HG03159 (cell line): ENCODE measurements around the gene TMEM219.
"Not testable (repeated sequence)": the region's sequence is repeated elsewhere in the genome, so short reads cannot be mapped to it uniquely, and the experiment has no call there.

Experiments used
- ATAC-seq: cut with Tn5 transposase; IDR thresholded peaks from one replicate; pipeline ENCODE4 v1.9.1; 2021; ENCODE audit warnings: mild to moderate bottlenecking, moderate library complexity; ENCODE audit not compliant: unreplicated experiment

Gene TMEM219

DNA sequence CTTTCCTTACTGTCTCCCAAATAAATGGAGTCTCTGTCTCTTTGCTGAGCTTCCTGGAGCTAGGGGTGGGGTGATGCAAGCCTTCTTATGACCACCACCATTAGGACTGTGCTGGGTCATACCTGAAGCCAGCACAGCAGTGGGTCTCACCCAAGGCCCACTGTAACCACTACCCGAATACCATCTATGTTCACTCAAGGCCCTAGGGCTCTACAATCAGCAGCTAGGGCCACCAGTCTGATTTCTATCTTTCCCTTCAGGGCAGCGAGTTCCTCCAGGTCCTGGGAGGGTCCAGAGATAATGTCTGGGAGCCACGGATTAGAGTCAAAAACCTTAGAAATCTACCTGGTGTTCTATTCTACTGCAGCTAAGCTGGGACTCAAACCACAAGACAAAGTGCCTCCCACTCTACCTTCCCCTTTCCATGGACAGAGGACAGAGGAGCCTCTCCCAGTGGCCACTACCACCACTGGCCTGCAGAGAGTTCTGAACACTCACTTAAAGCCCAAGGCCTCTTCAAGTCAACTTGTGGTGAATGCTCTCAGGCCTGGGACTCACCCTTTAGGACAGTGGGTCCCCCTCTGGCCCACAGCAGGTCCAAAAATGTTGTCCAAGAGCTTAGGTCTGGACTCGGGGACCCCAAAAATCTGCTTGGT, 10.9 kb upstream of the TMEM219 start:
- ATAC-seq = no peak

DNA sequence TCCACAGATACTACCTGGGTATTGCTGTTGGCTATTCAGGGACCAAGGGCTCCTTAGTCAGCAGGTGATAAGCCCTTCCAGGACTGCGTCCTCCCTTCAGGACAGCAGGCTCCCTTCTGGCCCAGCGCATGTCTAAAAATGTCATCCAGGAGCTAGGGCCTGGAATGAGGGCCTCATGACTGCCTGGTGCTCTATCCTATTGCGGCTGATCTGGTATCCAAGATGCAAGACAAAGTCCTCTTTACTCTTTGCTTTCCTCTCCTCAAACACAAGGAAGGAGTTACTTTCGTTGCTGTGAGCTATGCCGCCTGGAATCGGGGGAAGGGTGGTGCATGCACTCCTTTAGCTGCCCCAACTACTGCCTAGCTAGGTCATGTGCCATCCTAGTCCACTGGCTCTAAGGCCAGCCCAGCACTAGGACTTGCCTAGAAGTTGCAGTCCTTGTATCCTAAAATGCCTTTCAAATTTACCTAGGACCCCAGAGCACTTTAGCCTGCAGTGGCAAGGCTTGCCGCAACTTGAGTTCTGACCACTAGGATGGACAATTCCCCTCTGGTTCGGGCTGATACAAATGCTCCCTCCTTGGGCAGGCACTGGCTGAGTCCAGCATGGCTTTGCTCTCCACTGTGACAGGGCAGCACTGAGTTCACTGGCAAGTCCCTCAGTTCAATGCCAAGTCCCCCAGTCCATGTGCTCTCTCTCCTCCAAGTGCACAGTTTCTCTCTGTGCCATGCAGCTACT, 10.1 kb upstream of the TMEM219 start:
- ATAC-seq = no peak

DNA sequence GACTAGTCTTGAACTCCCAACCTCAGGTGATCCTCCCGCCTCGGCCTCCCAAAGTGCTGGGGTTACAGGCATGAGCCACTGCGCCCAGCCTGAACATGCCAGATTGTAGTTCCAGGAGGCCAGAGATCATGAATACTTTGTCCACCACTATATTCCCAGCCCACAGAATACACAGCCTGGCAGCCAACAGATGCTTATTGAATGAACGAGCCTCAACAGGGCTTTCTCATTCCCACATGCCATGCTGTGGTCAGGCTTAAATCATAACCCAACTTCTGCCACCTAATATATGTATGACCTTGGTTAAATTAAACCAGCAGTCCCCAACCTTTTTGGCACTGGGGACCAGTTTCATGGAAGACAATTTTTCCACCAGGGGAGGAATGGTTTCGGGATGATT, 3.1 kb upstream of the TMEM219 start:
- no peak for ATAC-seq

DNA sequence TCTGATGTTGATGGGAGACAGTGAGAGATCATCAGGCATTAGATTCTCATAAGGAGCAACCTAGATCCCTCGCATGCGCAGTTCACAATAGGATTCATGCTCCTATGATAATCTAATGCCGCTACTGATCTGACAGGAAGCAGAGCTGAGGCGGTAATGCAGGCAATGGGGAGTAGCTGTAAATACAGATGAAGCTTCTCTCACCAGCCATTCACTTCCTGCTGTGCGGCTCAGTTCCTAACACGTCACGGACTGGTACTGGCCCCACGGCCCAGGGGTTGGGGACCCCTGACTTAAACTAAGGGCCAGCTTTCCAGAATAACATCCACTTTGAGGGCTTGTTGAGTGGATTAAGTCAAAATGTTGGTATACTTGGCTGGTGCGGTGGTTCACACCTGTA, 2.6 kb upstream of the TMEM219 start:
- no peak for ATAC-seq

DNA sequence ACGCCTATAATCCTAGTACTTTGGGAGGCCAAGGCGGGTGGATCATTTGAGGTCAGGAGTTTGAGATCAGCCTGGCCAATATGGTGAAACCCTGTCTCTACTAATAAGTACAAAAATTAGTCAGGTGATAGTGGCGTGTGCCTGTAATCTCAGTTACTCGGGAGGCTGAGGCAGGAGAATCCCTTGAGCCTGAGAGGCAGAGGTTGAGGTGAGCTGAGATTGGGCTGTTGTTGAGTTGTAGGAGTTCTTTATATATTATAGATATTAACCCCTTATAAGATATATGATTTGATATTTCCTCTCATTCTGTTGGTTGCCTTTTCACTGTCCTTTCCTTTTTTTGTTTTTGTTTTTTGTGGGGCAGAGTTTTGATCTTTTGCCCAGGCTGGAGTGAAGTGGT, 2.1 kb upstream of the TMEM219 start:
- ATAC-seq = not testable (repeated sequence)

DNA sequence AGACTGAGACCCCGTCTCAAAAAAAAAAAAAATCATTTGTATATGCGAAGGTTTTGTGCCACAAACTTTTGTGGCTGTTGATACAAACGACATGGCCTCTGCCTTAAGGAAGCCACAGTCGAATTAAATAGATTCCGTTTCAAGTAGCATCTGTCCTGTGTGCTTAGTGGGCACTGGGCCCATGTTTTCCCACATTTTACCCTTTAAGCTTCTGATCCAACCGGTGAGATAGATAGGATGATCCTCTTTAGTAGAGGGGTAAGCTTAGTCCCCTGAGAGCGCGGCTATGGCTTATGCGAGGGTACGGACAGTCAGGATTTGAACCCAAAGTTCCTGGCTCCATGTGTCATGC, 776 bp upstream of the TMEM219 start:
- no peak for ATAC-seq

DNA sequence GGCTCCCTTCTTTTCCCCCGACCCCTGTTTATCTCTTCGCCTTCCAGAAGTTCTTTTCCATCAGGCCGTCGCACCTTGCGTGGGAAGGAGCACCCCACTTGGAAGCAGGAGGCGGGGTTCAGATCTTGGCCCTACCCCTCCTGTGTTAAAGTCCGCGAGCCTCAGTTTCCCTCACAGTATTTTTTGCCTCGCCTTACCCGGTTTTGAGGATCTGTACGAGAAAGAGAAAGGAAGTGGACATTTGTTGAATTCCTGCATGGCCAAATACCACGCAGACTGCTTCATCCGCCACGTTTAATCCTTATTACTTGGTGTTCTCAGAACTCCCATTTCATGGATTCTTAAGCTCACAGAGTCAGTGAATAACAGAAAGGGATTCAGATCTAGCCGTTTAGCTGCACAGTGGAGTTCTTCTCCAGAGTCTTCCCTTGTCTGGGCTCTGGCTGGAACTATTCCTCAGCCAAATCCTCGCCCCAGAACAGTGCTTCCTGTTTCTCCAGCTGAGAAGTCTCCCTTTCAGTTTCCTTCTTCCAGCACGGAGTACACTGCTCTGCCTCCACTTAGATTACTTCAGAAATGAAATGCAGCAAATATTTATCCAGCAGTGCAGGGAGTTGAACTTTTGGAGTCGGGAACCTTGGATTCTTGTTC, 590 bp downstream of the TMEM219 start:
- ATAC-seq = no peak

DNA sequence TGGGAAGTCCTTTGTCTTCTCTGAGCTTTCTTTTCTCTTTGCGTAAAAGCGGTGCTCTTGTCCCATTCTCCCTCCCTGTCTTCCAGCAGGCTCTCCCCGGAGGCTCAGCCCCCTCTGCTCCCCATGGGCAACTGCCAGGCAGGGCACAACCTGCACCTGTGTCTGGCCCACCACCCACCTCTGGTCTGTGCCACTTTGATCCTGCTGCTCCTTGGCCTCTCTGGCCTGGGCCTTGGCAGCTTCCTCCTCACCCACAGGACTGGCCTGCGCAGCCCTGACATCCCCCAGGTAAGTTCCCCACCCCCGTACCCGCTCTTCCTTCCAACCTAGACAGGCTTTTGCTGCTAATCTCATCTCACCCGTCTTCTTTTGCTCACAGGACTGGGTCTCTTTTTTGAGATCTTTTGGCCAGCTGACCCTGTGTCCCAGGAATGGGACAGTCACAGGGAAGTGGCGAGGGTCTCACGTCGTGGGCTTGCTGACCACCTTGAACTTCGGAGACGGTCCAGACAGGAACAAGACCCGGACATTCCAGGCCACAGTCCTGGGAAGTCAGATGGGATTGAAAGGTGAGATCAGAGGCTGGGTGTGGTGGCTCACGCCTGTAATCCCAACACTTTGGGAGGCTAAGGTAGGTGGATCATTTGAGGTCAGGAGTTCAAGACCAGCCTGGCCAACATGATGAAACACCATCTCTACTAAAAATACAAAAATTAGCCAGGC, 1.3 kb downstream of the TMEM219 start:
- ATAC-seq = no peak

DNA sequence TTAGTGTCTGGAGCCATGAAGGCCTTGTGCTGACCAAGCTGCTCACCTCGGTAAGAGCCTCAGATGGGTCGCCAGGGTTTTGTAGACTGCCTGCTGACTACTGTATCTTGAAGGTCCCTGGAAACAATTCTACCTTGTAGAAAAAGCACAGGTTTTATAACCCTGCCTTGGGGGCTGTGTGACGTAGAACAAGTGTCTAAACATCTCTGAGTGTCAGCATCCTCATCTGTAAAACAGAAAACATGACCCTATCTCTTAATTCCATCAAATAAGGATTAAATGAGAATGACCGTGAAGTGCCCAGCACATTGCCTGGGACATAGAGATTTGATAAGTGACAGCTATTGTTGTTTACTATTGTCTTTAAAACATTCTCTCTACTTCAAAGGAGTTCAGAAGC, 6.3 kb downstream of the TMEM219 start:
- ATAC-seq = no peak

DNA sequence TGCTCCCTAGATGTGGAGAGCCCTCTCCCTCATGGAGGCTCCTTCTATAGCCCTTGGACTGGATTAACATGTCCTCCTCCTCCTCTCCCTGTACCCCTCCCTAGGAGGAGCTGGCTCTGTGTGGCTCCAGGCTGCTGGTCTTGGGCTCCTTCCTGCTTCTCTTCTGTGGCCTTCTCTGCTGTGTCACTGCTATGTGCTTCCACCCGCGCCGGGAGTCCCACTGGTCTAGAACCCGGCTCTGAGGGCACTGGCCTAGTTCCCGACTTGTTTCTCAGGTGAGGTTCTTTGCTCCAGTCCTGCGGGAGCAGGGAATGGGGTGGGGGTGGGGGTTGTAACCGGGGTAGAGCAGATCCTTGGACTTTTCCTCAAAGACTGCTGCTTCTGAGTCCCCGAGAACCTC, 9.4 kb downstream of the TMEM219 start:
- ATAC-seq = no peak

DNA sequence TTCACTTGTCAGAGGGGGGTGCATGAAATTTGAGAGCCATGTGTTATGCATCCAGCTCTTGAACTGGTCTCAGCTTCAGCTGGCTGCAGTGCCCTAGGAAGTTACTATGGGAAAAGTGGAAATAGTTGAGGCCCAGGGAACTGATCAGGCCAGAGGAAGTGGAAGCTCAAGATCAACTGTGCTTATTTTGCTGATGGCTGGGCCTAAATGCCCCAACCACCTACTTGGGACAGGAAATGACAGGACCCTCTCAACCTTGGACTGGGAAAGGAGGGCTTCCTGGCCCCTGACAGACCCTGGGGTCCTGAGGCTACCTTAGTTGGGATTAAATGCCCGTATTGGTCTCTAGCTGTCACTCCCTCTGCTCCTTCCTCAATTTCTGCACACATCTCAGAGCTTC, 10.6 kb downstream of the TMEM219 start:
- ATAC-seq = no peak

DNA sequence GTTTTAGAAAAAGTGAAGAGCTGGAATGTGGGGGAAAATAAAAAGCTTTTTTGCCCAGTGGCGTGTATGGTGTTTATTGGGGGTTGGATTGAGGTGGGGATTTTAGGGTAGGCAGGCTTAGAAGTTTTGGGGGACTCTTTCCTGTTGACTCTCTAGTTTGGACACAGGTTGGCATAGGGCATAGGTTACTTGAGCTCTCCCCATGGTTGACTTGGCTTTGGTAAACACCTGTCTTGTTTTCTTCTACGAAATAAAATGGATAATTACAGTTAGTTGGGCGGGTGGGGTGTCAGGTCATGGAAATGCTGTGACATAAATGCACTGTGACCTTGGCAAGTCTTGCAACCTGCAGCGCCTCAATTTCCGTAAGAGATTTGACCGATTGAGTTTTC, 11.1 kb downstream of the TMEM219 start:
- no peak for ATAC-seq

DNA sequence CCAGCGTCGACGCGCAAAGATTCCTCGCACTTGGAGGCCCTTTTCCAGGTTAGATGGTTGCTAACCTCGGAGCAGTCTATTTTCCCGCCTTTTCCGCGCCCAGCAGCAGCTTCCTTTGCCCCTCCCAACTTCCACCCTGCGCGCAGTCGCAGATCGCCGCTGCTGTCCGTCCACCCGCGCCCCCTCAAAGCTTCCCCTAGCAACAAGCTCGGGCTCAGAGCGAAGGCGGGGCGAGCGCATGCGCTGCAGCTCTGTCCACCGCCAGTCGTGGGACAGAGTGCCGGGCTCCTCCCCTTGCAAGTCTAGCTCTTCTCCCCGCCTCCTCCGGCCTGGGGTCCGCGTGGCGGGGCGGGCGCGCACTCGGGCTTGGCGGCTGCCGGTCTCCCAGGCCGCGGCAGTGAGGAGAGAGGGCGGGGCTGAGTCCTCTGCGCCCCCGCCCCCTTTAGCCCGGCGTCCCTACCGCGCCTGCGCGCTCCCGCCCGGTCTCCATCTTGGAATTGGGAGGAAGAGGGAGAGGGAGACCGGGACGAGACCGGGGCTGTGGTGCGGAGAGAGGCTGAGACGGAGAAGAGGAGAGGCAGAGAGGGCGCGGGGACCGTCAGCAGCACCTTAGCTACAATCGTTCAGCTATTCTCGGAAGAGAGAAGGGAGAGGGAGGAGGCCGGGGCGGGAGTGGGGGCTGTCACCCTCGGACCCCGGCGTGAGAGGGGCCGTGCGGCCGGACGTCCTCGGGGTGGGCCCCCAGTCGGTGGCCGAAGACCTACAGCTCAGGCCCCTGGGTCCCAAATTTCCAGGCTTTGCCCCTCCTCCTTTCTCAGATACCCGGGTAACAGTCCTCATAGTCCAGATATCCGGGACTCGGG, 11.7 kb downstream of the TMEM219 start, which contains the start of gene TAOK2:
Gene TAOK2, plus strand, starts transcription at position 485 of the 863 bp plus-strand sequence. CDS start 3,905 bp downstream, outside the sequence.
- ATAC-seq = peak; percentile 96

DNA sequence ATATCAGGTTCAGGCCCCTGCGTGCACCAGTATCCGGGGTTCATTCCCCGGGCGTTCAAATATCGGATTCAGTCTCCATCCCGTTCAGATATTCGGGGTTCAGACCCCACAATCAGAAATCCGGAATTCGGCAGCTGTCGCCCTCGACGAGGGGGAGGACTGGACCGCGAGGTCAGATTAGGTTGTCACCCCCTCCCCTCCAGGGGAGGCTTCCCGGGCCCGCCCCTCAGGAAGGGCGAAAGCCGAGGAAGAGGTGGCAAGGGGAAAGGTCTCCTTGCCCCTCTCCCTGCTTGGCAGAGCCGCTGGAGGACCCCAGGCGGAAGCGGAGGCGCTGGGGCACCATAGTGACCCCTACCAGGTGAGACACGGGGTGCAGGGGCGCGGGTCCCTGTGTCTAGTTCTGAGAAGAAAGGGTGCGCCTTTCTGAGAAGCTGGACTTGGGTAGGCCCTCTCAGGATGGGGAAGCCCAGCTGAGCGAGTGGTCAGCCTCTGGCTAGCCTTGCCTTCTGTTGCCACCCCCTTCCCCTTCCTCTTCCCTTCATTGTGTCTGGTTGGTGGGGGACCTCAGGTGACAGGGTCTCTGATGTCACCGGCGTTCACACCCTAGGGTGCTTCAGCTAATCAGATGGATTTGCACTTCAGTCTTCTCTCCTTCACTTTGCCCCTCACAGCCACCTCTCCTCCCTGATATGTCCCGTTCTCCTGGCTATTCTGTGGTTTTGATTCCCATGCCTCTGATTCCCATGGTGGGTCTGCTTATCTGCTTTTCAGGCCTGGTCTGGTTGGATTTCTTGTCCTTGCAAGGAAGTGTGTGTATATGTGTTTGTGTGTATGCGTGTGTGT, 12.6 kb downstream of the TMEM219 start:
- ATAC-seq = no peak

DNA sequence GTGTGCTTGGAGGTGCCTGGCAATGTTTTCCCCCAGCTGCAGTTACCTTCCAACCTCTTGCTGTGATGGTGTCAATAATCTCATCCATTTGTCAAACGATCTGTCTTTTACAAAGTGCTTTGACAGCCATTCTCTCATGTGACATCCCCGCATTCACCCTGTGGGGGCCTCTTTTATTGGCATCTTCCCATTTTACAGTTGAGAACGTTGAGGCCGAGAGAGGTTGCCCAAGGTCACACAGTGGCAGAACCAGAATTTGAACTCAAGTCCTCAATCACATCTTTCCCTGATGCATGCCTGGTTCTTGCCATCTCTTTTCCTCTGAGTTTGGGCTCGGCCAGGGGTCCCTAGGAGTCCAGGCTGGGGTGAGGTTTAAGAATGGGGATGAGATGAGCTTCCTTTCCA, 13.3 kb downstream of the TMEM219 start:
- no peak for ATAC-seq

DNA sequence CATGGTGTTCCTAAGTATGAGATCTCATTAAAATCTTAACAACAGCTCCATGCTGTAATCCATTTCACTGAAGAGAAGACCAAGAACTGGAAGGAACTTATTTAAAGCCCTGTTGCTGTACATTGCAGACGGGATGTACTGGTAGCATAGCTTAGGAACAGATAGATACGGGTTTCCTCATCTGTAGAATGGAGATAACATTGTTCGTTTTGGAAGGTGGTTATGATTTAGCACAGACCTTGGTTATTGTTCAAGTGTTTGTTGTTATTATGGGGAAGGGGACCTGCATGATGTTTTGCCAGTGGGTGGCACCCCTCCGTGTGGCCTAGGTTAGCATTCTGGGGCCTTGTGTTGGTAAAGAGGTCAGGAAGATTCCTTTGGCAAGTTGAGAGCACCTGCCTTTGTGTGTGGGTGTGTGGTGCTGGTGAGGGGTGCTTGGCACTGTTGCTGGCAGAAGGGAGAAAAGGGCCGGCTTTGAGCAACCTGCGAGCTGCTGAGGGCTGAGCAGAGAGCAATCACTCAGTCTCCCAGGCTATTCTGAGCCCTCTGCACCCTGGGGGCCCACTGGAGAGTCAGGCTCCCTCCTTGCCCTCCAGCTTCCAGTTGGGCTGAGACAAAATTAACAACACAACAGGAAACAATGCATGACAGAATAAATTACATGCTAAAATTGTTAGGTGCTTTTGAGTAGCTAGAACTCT, 14.1 kb downstream of the TMEM219 start:
- ATAC-seq = no peak

DNA sequence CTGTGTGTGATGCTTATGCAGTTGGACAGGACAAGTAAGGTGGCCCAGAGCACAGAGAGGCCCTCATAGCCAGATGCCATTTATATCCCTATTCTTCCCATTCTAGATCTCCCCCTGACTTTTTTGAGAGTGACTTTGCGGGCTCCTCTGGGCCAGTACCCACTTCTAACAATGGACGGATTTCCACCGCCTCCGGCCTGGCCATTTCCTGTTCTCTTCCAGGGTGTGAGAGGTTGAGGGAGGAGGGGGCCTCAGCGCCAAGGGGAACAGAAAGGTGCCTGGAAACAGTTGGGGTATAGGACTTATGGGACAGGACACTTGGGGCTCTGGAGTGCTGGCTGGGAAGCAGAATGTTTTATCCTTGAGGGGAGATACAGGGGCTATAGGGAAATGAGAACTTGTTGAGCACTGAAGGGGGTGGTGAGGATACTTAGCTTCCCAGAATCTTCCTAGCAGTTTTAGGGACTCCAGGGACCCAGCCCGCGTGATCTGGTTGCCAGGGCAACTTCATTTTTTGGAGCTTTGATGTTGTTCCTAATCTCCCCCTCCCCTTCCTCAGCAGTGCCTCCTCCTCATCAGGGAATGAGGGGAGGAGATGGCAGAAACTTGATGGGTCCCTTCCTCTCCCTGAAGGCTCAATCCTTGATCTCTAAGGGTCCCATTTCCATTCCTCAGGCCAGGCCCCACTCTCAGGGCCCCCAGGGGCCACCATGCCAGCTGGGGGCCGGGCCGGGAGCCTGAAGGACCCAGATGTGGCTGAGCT, 15.4 kb downstream of the TMEM219 start:
- no peak for ATAC-seq

DNA sequence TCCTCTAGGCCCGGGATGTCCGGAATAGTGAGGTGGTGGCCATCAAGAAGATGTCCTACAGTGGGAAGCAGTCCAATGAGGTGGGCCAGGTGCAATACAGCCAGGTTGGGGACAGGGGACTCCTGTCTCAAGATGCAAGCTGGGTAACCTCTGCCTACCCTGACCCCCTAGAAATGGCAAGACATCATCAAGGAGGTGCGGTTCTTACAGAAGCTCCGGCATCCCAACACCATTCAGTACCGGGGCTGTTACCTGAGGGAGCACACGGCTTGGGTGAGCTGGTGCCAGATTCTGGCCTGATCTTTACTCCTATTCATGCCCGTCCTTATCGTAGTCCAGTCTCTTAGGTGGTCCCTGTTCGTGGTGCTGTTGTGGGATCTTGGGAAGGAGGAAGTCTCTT, 16.2 kb downstream of the TMEM219 start:
- no peak for ATAC-seq
